BJ (cell line): ENCODE measurements around the gene HYAL1. TPM values are rescaled to one million over a fixed set of nuclear protein-coding genes. Genes with fewer than 3 reads are reported as not detected.
A peak's percentile ranks its signal among the peaks of the same experiment; 100 is the strongest.

Source experiments
- CTCF ChIA-PET: fragments of 350-600 bp; formaldehyde crosslinking; extraction: SDS; loops from one replicate; lab custom pipeline; 2021; ENCODE audit warnings: antibody characterized with exemption, inconsistent platforms; lab: Yijun Ruan, JAX
- POLR2A ChIA-PET: fragments of 300-600 bp; sonication (Branson Sonifier 250); formaldehyde crosslinking; extraction: SDS; loops from one replicate; lab custom pipeline; 2021; ENCODE audit warnings: antibody characterized with exemption; lab: Charles Lee
- DNase-seq: peaks from one replicate; pipeline ENCODE4 v3.0.0-alpha.2; 2011; ENCODE audit warnings: low read depth
- H3K27me3 ChIP-seq: 2 replicates; pipeline ENCODE4 v1.6.0; 2011; ENCODE audit warnings: low read length; ENCODE audit not compliant: control insufficient read depth, insufficient read depth
- H3K36me3 ChIP-seq: 2 replicates; pipeline ENCODE4 v1.5.1; 2011; ENCODE audit warnings: low read length; ENCODE audit not compliant: control insufficient read depth, insufficient read depth
- H3K4me3 ChIP-seq: 2 replicates; pipeline ENCODE4 v1.5.1; 2011; ENCODE audit warnings: low read depth, mild to moderate bottlenecking, control low read depth, low read length
- polyA plus RNA-seq: library from polyadenylated mRNA; depleted of rRNA; stranded (reverse); fragments of >200 nt; gene quantifications from 2 replicates; pipeline ENCODE4 v1.2.3, GENCODE V29; 2011
- TF ChIP-seq, protein P1 (sequence below): IDR thresholded peaks from 2 replicates; pipeline ENCODE4 v1.5.1; 2011; ENCODE audit warnings: low read depth, mild to moderate bottlenecking, control low read depth, inconsistent platforms, low read length, moderate library complexity; ENCODE audit not compliant: insufficient read depth

Gene HYAL1
- polyA plus RNA-seq, 1 experiment = 0.10 TPM

DNA sequence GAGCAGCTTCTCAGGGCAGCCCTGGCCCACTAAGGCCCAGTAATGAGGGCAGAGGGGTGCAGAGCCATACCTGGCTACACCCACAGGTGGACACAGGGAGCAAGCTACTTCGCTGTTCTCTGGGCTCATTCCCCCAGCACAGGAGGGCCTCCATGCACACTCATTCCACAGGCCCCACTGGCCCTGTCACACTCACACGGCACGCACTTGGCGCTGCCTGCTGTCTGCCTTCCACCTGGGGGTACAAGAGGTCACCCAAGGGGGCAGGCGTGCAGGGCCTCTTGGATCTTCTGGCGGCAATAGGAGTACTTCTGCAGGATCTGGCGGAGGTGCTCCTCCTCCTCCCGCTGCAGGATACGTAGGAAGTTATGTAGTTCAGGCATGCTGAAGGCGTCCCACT is 27.0 kb upstream of the HYAL1 start:
- Histone ChIP-seq H3K36me3 (peaks cover 27% of the 10 kb centered on the region), H3K4me3 (no peak overlapping the region), H3K27me3 (no peaks in the 10 kb centered on the region)
- ChIA-PET CTCF (no interaction called here), POLR2A (no interaction called here)
- TF ChIP-seq, protein P1, sequence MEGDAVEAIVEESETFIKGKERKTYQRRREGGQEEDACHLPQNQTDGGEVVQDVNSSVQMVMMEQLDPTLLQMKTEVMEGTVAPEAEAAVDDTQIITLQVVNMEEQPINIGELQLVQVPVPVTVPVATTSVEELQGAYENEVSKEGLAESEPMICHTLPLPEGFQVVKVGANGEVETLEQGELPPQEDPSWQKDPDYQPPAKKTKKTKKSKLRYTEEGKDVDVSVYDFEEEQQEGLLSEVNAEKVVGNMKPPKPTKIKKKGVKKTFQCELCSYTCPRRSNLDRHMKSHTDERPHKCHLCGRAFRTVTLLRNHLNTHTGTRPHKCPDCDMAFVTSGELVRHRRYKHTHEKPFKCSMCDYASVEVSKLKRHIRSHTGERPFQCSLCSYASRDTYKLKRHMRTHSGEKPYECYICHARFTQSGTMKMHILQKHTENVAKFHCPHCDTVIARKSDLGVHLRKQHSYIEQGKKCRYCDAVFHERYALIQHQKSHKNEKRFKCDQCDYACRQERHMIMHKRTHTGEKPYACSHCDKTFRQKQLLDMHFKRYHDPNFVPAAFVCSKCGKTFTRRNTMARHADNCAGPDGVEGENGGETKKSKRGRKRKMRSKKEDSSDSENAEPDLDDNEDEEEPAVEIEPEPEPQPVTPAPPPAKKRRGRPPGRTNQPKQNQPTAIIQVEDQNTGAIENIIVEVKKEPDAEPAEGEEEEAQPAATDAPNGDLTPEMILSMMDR = no peak
- no peak for DNase-seq

DNA sequence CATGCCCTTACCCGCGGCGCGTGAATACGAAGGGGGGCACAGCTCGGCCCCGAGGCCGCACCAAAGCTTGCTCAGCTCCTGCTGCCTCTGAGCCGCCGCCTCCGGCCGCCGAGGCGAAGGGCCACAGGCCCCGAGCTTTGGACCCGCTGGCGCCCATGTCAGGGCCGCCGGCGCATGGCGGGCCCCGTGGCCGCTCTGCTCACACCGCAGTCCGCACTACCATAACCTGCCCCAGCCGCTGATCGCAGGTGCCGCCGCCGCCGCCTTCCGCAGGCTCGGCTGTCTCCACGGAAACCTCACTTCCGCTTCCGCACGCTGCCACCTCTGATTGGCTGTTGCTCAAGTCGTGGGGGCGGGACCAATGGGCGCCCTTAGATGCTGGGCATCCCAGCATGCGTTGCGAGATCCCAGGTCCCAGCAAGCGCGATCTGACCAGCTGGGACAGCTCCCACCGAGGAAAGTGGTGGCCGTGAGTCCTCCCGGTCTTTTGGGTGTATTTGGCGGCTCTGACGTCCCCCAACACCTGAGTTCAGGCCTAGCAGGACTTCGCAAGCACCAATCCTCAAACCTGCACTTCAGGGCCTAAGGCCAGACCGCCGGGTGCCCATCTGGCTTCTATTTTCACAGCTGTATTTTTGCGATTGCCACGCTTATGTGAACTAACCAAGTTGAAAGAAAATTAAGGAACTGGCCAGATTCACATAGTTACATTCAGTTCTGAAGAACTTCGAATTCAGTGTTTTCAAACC is 24.7 kb upstream of the HYAL1 start, which contains the start of gene TUSC2:
TSS of gene TUSC2 (minus strand) at position 281 of the 749 bp plus-strand sequence. CDS start at position 157, 124 bp downstream.
- peaks cover 27% of the 10 kb centered on the region for H3K36me3 ChIP-seq
- CTCF ChIA-PET = interaction anchor here (0.9 to 2.1 kb wide), 6 partner anchors 9 to 134 kb away, joined by 4 to 11 read pairs (median 5); partner anchors contain the start of genes GNAI2 and SEMA3B

GRCh38 chr3:50327129-50327528 is 23.8 kb upstream of the HYAL1 start:
- no peak for DNase-seq
- peak overlapping the region; percentile 72 for H3K4me3 ChIP-seq
- ChIA-PET CTCF (interaction anchor here (1.6 to 2.1 kb wide), 4 partner anchors 10 to 133 kb away, joined by 5 to 11 read pairs (median 6); partner anchors contain the start of gene SEMA3B), POLR2A (interaction anchor here (1.6 kb wide), 1 partner anchor 10 kb away, joined by 5 read pairs; no protein-coding TSS in a partner anchor)
- H3K27me3 ChIP-seq = no peaks in the 10 kb centered on the region
- TF ChIP-seq, protein P1 = no peak
- H3K36me3 ChIP-seq = peaks cover 26% of the 10 kb centered on the region

More for the DNA sequence above, 24.7 kb upstream of the HYAL1 start, which contains the start of gene TUSC2:
- Histone ChIP-seq H3K27me3 (no peaks in the 10 kb centered on the region), H3K4me3 (peak within 1 kb of the TSS; percentile 72)
- peak; percentile 74 for DNase-seq
- TF ChIP-seq, protein P1 = no peak
- POLR2A ChIA-PET = interaction anchor here (1.6 kb wide), 1 partner anchor 9 kb away, joined by 5 read pairs; no protein-coding TSS in a partner anchor

GRCh38 chr3:50326182-50326541 is 22.8 kb upstream of the HYAL1 start:
- DNase-seq = no peak
- TF ChIP-seq, protein P1 = no peak
- H3K4me3 ChIP-seq = no peak overlapping the region
- CTCF ChIA-PET = interaction anchor here (0.9 kb wide), 1 partner anchor 133 kb away, joined by 3 read pairs; no protein-coding TSS in a partner anchor
- POLR2A ChIA-PET = no interaction called here
- peaks cover 16% of the 10 kb centered on the region for H3K36me3 ChIP-seq
- no peaks in the 10 kb centered on the region for H3K27me3 ChIP-seq

DNA sequence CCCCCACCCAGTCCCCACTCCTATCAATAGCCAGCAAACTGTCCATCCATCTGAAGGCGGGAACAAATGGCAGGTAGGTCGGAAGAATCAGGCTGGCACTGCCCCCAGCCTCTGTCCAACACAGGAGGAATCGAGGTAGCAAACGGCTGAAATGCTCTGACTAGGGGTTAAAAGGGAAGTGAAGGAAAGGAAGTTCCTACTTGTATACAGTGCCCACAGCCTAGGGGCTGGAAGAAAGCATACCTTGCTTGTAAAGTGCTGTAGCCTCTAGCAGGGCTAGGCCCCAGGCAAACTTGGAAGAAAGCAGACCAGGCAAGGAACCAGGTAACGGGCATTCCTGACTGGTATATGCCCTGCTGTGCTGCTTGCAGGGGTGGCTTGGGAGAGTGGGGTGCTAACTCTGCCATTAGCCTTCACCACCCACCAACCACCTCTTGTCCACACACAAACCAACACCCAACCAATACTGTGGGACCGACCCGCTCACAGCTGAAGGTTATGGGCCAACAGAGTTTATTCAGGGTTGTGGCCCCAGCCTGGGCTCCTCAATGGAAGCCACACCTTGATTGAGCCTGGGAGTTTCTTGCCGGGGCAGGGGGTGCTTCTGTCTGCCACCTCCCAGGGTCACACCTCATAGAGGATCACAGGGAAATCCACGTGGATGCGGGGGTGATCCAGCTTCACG is 22.3 kb upstream of the HYAL1 start:
- no peak for DNase-seq
- Histone ChIP-seq H3K36me3 (peaks cover 12% of the 10 kb centered on the region), H3K4me3 (no peak overlapping the region), H3K27me3 (no peaks in the 10 kb centered on the region)
- TF ChIP-seq, protein P1 = no peak
- ChIA-PET CTCF (interaction anchor here (0.8 to 3.0 kb wide), 6 partner anchors 10 to 132 kb away, joined by 3 to 32 read pairs (median 14); no protein-coding TSS in a partner anchor), POLR2A (no interaction called here)
